Glomerular endothelial cell (primary cell): ENCODE results near the gene DNAH8. TPM values are rescaled to one million over a fixed set of nuclear protein-coding genes. Genes with fewer than 3 reads are reported as not detected.

Experiments
- DNase-seq: peaks from one replicate; pipeline ENCODE4 v3.0.0-alpha.2; 2011; ENCODE audit warnings: low read depth, low spot score; ENCODE audit errors: extremely low read depth
- total RNA-seq: library from RNA; depleted of rRNA; stranded (reverse); fragments of >200 nt; gene quantifications from 2 replicates; pipeline ENCODE4 v1.2.3, GENCODE V29; 2015

DNAH8 gene
- total RNA-seq, 1 donor from 2014 or later, result 0.06 TPM

DNA sequence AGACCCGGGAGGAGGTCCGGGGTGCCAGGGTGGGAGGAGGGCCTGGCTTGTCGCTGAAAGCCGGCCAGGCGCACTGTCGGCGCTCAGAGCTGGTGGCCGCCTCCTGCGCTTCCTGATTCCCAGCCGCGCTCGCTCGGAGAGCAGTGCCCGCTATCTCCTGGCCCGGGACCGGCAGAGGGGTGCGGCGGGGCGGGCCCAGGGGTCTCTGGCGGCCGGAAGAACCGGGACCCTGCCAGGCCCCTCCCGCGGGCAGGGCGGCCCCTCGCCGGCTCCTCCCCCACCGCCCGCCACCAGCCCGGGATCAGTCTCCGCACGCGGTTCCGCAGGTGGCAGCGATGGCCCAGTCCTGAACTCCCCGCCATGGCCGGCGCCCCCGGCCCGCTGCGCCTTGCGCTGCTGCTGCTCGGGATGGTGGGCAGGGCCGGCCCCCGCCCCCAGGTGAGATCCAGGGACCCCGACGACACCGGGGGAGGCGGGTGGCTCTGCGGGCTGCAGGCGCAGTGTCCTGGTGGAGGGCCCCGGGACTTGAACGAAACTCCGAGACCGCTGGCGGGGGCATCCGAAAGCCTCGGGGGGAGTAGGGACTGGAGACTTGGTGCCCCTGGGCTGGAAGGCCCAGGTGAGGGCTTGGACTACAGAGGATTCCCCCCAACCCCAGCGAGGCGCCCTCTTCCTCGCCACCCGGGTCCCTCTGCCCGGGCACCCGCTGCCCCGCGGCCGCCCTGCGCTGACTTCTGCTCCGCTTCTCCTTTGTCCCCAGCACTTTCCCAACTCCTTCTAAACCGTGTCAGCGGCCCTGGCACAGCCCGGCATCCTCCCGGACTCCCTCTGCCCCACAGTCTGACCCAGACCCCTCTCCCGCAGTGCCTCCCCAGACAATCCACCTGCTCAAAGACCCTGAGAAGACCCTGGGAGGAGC is 333.6 kb downstream of the DNAH8 start, which contains the start of gene GLP1R:
Gene GLP1R, plus strand, starts transcription at position 301 of the 919 bp plus-strand sequence. Its CDS starts 60 bp downstream, at position 361.
- DNase-seq, result no peak

DNA sequence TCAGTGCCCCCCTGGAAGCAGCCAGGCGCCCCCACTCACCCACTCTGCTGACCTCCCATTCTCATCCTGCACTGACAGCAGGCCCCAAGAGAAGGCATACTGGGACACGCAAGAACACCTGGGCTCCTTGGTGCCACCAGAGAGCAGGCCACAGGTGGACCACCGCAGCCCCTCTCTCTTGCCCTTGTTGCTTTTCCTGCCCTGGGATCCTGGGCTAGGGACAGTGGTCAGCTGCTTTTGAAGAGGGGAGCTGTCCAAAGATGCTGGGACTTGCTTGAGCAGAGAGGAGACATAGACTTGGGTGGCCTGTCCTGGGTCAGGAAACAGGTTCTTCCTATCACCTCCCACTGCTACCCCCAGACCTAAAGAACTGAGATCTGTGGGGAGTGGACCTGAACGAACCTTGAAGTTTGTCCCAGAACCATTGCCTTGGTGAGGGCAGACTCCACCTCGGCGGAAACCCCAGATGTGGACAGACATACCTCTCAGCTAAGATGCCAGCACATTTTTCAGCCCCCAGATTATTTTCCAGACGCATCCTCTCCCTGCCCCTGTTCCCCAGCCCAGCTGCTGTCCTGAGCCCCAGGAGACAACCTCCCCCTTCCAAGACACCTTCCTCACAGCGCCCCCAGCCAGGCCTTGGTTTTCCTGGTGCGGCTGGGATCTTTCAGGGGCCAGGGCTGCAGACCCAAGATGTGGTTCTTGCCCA is 334.6 kb downstream of the DNAH8 start:
- no peak for DNase-seq

DNA sequence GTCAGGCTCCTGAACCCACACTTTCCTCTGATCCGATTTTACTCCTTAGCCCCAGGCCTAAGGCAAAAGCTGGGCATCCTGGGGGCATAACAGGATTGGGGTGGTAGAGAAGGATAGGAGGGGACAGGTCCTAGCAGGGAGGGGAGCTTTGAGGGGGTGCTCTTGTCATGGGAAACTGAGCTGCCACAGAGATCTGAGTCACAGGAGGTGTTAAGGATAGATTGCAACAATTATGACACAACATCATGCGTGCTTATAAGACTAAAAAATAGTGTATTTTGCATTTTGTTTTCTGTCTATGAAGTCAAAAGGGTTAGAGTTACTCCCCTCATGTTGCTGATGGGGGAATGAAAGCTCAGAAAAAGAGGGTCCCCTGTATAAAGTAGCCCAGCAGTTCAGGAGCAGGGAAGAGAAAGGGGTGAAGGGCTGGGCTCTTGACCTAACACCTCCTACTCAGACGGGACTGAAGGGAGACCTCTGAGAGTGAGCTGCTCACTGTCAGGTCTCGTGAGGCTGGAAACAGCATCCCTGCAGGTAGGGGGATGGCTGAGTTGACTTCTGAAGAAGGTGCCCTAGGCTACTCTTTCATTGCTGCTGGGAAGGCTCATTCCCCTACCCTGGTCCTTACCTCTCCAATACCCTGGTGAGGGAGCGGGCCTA is 335.5 kb downstream of the DNAH8 start:
- no peak for DNase-seq

DNA sequence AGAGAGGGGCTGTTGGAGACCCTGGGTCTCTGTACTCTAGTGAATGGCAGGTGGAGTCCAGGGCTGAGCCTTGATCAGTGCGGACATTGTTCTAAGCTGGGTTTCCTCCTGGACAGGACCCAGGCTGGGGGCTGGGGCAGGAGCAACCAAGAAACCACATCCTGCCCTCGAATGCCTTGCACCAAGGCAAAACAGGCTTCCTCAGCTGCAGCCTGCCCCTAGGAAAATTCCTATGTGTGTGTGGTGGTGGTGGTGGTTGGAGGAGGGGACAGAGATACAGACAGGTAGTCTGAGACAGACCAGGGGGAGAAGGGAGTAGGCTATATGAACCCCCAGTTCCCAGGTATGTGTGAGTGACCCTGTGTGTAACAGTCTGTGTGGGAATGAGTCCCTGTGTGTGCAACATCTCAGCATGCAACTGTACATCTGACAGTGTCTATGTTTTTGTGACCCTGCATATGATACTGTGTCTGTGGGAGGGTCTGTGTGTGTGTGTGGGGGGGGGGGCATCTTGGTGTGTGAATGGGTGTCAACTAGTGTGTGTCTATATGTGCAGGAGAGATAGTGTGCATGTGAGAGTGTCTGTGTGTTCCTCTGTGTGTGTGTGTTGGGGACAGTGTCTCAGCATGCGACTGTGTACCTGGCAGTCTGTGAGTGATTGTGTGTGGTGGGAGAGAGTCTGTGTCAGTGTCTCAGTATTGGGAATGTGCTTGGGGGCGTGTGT is 336.4 kb downstream of the DNAH8 start:
- DNase-seq, result no peak

DNA sequence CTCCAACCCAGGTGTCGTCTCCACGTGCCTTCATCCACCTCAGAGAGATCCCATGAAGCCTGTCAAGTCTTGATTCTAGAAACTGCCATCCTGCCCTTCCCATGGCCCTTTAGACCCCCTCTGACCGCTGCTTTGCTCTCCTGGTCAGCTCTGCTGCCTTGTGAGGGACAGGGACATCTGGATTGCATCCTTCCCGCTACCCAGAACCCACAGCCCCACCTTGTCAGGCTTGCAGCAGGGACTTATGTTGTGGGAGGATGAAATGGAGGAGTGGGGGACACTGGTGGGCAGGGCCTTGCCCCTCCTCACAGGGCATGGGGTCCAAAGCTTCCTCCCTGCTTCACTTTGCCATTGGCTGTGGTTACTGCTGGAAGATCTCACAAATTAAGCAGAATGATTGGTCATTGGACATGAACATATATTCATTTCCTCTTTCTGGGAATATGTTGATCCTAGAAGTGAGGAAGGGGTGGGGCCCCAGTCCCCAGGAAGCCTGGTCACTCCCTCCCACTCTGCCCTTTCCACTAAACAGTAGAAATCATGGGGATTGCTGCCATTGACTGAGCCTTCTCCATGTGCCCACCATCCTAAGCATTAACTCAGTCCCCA is 338.0 kb downstream of the DNAH8 start:
- no peak for DNase-seq

DNA sequence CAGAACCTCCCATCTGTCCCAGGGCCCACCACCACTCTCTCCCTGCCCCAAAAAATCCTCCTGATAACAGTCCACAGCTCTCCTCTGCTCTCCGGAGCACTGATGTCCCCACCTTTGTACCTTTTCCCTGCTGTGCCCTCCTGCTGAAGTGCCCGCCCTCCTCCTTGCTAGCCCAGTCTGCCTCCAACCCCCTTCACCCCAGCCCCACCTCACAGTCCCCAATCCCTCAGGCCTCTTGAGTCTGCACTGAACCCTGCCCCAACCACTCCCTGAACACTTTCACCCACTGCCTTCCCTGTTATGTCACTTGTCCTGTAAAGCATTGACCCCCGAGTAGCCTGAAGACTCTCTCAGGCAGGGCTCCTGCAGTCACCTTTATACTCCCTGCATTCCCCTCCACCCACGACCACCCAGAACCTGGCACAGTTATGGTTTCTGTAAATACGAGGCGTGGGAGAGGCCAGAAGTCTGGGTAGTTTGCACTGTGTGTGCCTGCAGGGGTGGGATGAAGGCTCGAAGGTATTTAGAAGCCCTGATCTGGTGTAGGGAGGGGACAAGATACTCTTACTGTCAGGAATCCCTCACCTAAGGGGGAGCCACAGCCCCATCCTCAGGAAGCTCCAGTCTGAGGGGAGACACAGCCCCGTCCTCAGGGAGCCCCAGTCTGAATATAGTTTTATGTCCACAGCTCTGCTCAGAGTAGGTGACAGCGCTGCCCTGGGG is 338.9 kb downstream of the DNAH8 start:
- DNase-seq, result no peak

DNA sequence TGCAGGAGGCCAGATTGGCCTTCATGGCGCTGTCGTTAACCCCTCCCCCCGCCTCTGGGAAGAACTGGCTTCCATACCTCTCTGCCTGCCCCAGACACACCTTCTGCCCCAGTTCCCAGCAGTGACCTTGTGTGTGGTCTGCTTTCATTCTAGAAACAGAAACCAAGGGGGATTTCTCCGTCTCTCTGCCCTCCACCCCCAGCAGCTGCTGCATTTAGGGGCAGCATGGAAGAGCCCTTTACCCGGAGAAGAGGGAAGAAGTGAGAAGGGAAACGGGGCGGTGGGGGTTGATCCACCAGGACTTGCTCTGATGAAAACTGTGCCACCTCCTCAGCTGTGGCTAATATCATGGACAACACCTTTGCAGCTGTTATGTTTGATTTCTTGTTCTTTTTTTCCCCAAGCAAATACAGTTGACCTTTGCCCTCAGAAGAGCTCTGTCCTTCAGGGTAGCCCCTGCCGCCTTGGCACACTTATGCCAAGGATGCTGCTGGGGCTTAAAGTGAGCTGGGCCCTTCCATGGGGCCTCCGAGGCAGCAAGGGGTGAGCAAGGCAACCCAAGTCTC is 339.5 kb downstream of the DNAH8 start:
- no peak for DNase-seq

DNA sequence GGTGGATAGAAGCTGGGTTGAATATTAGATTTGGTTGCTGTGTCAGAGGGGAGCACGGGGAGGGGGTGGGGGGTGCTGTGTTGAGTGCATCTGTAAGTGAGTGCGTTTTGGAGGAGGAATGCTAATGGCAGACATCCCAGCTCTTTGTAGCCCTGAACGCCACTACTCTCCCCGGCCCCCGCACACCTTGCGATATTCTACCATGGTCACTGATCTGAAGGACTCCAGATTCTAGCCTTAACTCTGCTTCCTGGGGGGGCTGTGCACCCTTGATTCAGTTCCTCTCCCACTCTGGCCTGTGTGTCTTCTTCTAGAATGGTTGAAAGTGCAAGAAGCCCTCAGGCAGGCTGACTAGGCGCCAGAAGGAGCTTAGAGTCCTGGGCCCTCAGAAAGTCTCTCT is 340.6 kb downstream of the DNAH8 start:
- no peak for DNase-seq

DNA sequence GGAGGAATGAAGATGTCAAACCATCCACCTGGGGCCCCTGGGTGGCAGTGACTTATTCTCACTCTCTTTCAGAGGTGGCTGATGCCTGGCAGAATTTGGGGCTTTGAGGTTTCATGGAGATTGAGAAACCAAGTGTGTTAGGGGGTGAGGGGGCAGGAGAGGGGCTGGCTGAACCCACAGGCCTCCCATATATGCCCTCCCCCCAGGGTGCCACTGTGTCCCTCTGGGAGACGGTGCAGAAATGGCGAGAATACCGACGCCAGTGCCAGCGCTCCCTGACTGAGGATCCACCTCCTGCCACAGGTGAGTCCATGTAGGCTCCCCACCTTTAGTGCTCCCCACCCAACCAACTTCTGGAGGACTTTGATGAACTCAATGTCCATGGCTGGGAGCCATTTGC is 341.1 kb downstream of the DNAH8 start:
- no peak for DNase-seq

DNA sequence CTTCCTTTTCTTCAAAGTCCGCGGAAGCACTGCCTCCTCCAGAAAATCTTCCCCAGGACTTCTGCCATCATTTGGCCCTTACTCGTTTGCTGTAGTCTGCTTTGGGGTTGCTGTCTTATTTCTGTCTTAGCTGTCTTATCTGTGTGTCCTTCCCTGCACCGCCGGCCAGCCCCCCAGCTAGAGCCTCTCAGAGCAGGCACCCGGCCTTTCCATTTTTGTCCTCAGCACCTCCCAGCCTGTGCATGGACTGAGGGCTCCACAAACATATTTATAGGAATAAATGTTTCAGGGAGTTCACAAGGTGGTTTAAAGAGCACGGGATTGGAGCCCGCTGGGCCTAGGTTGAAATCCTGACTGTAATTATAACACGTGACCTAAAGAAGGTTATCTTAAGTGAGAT is 341.6 kb downstream of the DNAH8 start:
- DNase-seq, result no peak

DNA sequence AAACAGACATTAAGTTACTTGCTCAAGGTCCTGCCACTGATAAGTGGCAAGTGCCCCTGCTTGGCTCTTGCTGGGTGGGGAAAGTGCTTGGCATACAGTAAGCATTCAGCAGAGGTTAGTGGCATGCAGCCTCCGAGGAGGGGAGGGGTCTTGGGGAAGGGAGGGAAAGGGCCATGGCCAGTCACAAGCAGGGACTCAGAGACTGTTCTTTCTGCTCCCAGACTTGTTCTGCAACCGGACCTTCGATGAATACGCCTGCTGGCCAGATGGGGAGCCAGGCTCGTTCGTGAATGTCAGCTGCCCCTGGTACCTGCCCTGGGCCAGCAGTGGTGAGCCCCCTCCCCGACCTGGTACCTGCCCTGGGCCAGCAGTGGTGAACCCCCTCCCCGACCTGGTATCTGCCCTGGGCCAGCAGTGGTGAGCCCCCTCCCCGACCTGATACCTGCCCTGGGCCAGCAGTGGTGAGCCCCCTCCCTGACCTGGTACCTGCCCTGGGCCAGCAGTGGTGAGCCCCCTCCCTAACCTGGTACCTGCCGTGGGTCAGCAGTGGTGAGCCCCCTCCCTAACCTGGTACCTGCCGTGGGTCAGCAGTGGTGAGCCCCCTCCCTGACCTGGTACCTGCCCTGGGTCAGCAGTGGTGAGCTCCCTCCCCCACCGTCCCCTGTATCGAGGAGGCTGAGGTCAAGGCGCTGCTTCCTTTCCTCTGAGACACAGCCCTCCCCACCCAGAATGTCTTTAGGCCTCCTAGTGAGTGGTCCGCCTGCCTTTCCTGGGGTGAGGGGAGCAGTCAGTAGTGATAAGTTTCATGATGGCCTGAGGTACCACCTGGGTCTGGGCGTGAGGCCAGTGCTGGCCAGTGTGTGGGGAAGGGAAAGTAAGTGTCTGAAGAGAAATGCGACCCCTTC is 342.4 kb downstream of the DNAH8 start:
- DNase-seq, result no peak

DNA sequence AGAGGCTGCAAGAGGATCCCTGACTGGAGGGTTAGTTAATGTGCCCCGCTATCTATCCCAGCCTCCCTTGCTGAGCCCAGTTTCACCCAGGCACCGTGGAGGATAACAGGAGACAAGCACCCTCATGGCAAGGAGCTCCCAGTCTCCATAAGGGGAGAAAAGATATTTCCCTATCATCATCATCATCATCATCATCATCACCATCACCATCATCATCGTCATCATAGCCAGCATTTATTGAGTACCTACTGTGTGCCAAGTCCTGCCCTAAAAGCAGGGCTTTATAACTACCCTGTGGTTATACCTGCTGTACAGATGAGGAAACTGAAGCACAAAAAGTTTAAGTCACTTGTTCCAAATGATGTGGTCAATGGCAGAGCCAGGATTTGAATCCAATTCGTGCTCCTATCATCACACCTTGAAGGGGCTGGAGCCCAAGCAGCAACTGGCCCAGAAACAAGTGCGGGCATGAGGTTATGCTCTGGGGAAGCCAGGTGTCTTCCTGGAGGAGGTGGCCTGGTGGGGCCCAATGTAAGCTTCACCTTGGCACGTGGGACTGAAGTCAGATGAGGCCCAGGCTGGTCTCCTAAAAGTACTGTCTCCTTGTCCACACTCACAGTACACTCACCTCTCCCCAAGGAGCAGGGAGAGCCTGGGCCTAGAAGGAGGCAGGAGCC is 343.5 kb downstream of the DNAH8 start:
- no peak for DNase-seq

DNA sequence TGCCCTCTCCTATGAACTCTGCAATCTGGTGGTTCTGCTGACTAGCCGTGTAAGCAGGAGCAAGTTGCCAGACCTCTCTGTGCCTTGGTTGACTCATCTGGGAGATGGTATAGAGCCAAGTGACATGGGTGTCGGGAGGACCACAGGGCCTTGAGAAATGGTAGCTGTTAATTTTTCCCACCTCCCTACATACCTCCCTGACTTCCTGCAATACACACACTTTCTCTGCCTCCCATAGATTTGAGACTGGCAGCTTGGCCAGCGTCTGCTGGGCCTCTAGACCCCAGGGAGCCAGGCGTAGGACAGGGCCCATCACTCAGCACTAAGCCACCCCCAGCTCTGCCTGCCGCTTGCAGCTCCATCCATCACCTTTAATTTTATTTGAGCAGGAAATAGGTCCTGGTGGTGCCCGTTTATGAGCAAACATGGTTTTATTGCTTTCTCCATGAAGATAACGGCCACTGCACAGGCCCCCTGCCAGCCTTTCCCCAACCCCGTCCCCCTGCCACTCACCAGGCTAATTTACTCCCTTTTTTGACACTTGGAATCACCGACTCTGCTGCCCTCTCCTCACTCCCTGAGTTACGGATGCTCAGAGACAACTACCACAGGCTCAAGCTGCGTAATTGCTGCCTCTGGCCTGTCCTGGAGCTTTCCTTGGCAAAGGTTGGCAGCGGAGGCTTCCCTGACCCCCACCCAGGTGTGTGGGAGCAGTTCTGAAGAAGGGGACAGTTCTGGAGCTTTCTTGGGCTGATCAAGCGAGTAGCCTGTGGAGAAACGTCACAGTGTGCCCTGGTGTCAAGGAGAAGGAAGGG is 344.6 kb downstream of the DNAH8 start:
- no peak for DNase-seq

DNA sequence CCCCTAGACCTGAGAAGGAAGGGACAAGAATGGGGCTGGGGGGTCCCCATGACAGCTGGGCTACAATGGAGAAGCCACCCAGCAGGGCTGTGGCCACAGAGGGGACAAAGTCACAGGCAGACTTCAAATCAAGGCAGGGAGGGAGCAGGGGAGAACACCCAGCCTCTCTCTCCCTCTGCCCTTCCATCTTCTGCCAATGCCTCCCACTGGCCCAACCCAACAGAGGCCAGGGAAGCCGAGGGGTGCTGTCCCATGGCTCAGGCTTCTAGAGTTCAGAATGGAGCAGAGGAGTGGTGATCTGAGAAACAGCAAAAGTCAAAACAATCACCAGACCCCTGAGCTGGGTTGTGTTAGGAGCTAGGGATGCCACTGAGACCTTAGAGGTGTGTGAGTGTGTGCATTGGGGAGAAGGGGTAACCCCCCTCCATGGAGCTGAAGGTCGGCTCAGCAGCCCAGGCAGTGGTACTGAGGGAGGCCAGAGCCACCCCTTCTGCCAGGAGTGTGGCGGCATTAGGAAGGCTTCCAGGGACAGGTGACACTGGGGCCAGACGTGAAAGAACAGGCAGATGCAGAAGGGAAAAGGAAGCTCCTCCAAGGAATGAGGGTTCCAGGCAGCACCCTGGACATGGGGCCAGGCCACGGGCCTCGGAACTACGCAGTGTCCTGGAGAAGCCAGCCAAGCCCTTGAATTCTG is 345.5 kb downstream of the DNAH8 start:
- no peak for DNase-seq

DNA sequence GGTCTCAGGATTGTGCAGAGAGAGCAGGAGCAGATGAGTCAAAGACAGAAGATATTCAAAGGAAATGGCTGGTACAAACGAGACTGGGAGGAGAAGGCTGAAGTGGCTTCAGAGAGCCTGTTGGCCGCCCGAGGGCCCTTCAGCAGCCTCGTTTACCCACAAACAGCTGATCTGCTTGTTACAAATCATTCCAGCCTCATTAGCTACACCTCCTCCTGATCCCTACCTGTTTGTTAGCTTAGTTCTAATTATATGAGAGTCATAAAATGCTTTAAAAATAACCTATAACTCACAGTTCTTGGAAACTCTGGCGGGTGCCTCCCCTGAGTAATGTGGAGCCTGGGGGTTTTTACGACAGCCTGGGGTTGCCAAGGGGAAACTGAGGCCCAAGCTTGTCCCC is 346.1 kb downstream of the DNAH8 start:
- DNase-seq, result no peak

DNA sequence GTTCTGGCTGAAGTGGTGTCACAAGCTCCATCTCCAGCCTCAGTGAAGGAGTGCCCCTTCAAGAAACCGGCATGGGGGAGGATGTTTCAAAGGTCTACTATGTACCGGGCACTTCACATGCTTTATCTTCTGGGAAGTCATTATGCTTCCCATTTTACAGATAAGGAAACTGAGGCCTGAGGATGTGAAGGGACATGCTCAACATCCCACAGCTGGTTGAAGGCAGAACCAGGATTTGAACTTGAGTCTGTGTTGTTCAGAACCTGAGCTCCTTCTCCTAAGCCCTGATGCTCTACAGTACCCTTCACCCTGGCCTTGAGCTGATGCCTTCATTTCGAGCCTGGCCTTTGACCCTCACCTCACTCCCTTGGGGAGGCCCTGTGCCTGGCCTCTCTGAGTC is 346.5 kb downstream of the DNAH8 start:
- no peak for DNase-seq
